ENCODE results near the gene ATF5.
"Not testable (repeated sequence)": the region's sequence is repeated elsewhere in the genome, so short reads cannot be mapped to it uniquely, and the experiment has no call there.

The ATF5 gene

DNA sequence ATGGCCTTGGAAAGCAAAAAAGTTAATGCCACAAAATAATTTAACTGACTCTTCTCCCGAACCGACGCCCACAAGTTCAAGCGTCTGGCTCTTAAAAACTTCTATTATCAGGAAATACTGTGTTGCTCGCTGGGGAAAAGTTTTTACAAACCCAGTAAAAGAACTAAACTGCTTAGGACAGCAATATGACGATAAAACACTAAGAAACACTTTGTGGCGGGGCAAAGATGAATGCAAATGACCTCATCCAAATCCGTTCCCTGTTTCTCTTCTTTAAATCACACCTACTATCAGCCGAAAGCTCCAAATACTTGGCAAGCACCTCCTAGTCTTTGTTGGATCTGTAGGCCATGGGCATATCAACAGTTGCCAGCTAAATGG lies 27.1 kb downstream of the ATF5 start:
- TF ChIP-seq, protein P1, sequence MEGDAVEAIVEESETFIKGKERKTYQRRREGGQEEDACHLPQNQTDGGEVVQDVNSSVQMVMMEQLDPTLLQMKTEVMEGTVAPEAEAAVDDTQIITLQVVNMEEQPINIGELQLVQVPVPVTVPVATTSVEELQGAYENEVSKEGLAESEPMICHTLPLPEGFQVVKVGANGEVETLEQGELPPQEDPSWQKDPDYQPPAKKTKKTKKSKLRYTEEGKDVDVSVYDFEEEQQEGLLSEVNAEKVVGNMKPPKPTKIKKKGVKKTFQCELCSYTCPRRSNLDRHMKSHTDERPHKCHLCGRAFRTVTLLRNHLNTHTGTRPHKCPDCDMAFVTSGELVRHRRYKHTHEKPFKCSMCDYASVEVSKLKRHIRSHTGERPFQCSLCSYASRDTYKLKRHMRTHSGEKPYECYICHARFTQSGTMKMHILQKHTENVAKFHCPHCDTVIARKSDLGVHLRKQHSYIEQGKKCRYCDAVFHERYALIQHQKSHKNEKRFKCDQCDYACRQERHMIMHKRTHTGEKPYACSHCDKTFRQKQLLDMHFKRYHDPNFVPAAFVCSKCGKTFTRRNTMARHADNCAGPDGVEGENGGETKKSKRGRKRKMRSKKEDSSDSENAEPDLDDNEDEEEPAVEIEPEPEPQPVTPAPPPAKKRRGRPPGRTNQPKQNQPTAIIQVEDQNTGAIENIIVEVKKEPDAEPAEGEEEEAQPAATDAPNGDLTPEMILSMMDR (IDR thresholded peaks at IDR 0.05), result no peak

DNA sequence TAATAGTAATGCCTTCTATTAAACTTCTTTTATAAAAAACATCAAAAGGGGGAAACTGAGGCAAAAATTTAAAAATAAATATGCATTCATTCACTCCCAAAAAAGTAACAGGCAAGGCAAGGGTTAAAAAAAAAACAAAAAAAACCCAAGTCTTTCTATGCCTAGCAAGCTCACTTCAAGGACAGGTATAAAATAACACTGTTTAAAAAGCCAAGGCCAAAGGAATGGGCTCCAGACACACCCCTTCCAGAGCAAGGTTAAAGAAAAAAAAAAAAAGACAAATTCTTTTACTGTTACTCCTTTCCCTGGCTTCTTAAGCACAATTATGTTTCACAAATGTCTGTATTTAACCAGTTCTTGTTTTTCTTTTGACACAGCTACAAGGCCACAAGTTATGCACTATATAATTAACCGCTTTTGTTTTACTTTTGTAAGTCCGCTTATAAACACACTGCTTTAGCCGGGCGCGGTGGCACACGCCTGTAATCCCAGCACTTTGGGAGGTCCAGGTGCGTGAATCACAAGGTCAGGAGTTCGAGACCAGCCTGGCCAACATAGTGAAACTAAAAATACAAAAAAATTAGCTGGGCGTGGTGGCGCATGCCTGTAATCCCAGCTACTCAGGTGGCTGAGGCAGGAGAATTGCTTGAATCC lies 28.4 kb downstream of the ATF5 start:
- TF ChIP-seq, protein P1 (IDR thresholded peaks at IDR 0.05), result no peak

DNA sequence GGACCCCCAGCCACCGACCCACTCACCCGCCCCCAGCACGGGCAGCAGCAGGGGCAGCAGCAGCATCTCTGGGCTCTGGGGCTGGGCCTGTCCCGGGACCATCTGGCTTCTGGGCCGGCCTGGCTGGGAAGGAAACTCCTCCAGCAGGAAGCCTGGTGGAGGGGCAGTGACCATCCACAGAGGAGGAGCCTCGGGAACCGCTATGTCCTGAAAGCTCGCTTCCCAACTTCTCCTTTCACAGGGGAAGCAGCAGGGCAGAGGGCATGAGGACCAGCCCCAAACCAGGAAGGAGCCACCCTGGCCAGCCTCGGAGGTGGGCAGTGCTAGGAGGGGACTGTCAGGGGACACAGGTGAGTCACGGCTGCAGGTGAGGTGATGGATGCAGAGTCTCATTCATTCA lies 32.0 kb downstream of the ATF5 start, which contains the start of gene SIGLEC11:
SIGLEC11 (minus strand) TSS at position 193 of the 400 bp plus-strand sequence; CDS start at position 102, 91 bp downstream.
- TF ChIP-seq, protein P1 (IDR thresholded peaks at IDR 0.05), result not testable (repeated sequence)

DNA sequence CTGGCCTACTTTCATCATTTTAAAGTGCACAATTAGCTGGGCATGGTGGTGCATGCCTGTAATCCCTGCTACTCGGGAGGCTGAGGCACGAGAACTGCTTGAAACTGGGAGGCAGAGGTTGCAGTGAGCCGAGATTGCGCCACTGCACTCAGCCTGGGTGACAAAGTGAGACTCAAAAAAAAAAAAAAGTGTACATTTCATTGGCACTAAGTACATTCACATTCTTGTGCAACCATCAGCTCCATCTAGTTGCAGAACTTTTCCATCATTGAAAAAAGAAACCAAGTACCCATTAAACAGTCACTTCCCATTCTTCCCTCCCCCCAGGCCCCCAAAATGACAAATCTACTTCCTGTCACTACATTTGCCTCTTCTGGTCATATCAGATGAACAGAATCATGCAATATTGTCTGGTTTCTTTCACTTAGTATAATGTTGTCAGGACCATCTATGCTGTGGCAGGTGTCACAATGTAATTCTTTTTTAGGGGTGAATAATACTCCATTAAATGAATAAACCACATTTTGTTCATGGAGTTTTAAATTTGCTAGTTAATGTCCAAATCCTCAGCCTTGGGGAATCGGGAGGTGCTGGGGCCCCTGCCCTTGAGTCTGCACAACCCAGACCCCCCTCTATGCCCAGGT lies 39.4 kb downstream of the ATF5 start:
- TF ChIP-seq, protein P1 (IDR thresholded peaks at IDR 0.05), result no peak

DNA sequence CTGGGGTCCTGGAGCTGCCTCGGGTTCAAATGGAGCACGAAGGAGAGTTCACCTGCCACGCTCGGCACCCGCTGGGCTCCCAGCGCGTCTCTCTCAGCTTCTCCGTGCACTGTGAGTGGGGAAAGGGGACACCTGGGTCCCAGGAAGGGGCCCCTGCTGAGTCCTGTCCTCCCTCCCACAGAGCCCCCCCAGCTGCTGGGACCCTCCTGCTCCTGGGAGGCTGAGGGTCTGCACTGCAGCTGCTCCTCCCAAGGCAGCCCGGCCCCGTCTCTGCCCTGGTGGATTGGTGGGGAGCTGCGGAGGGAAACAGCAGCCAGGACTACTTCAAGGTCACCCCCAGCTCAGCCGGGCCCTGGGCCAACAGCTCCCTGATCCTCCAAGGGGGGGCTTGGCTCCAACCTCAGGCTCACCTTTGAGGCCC lies 43.0 kb downstream of the ATF5 start:
- TF ChIP-seq, protein P1 (IDR thresholded peaks at IDR 0.05), result no peak

DNA sequence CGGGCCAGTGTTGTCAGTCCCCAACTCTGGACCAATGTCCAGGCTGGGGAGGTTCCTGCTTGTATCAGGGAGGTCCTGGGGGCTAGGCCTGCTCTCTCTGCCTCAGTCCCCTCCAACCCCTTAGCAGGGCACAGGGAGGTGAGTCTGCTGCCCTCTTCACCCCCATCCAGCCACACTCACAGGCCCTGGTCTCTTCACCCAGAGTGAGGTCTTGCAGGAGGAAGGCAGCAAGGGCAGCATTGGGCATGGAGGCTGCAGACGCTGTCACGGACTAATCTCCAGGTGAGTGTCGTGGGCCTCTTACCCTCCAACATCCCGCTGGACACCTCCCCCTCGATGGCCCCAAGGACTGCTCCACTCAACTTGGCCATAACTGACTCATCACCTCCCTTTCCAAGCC lies 43.8 kb downstream of the ATF5 start:
- TF ChIP-seq, protein P1 (IDR thresholded peaks at IDR 0.05), result no peak

DNA sequence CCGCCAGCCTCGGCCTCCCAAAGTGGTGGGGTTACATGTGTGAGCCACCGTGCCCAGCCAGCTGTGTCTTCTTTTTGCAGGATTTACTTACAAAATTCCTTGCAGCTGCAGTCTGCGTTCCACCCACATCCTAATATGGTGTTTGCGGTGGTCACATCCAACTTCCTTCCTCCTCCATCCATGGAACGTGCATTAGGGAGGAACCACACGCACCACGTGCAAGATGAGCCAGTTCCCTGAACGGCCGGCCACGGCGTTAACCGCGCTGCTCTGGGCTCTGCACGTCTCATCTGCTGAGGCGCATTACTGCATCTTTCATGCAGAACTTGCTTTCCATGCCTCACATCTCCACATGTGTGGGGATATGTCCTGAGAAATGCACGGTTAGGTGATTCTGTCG lies 45.0 kb downstream of the ATF5 start:
- TF ChIP-seq, protein P1 (IDR thresholded peaks at IDR 0.05), result no peak

Data from LNCAP (cell line).